DND-41 (cell line): ENCODE results near the gene CALN1.

Experiments used
- EZH2 ChIP-seq: IDR thresholded peaks from 3 replicates; pipeline ENCODE4 v1.6.1; 2012; ENCODE audit warnings: borderline replicate concordance, low read depth, mild to moderate bottlenecking, moderate library complexity, low read length, inconsistent platforms; ENCODE audit not compliant: severe bottlenecking
- TF ChIP-seq, protein P1 (sequence below): IDR thresholded peaks from 2 replicates; pipeline ENCODE4 v1.5.1; 2012; ENCODE audit warnings: borderline replicate concordance, low read length, moderate library complexity, mild to moderate bottlenecking; ENCODE audit not compliant: poor library complexity, severe bottlenecking; ENCODE audit errors: extremely low read depth

DNA sequence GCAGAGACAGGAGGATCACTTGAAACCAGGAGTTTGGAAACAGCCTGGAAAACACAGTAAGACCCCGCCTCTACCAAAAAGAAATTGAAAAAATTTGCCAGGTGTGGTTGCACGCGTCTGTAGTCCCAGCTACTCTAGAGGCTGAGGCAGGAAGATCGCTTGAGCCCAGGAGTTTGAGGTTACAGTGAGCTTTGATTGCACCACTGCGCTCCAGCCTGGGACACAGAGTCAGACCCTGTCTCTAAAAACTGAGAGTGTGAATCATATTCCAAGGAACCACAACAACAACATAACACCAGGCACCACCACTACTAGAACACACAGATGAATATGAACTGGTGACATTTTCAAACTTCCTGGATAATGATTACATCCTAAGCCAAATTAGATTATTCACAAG lies 324.2 kb downstream of the CALN1 start:
- TF ChIP-seq, protein P1, sequence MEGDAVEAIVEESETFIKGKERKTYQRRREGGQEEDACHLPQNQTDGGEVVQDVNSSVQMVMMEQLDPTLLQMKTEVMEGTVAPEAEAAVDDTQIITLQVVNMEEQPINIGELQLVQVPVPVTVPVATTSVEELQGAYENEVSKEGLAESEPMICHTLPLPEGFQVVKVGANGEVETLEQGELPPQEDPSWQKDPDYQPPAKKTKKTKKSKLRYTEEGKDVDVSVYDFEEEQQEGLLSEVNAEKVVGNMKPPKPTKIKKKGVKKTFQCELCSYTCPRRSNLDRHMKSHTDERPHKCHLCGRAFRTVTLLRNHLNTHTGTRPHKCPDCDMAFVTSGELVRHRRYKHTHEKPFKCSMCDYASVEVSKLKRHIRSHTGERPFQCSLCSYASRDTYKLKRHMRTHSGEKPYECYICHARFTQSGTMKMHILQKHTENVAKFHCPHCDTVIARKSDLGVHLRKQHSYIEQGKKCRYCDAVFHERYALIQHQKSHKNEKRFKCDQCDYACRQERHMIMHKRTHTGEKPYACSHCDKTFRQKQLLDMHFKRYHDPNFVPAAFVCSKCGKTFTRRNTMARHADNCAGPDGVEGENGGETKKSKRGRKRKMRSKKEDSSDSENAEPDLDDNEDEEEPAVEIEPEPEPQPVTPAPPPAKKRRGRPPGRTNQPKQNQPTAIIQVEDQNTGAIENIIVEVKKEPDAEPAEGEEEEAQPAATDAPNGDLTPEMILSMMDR = no peak
- no peak for TF ChIP-seq EZH2
